GM19025 (cell line): Measurements from ENCODE around the gene NEK5.
A peak's percentile ranks its signal among the peaks of the same experiment; 100 is the strongest.
"Not testable (repeated sequence)": the region's sequence is repeated elsewhere in the genome, so short reads cannot be mapped to it uniquely, and the experiment has no call there.

Experiments
- ATAC-seq: cut with Tn5 transposase; IDR thresholded peaks from one replicate; pipeline ENCODE4 v1.9.1; 2021; ENCODE audit warnings: mild to moderate bottlenecking, low read depth, moderate library complexity; ENCODE audit not compliant: unreplicated experiment

NEK5 gene

DNA sequence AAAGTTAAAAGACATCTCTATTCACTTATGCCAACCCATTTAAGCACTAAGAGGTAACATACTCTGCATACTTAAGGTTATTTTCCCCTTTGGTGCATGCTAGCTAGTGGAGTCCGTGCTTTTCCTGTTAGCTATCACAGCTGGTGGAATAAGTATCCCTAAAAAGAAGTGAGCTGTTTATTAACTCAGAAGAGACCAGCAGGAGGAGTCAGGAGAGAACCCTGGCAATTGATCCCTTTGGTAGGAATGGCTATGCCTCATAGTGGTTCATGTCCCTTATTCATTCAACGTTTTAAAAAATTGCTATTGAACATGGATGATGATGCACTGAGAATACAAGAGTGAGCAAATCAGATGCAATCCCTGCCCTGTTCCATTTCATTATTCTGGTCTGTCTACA, 12.4 kb upstream of the NEK5 start:
- ATAC-seq: no peak

GRCh38 chr13:52137489-52137888, 8.6 kb upstream of the NEK5 start:
- no peak for ATAC-seq

- ATAC-seq: no peak
Observed at GRCh38 chr13:52136763-52137162, 7.9 kb upstream of the NEK5 start.

DNA sequence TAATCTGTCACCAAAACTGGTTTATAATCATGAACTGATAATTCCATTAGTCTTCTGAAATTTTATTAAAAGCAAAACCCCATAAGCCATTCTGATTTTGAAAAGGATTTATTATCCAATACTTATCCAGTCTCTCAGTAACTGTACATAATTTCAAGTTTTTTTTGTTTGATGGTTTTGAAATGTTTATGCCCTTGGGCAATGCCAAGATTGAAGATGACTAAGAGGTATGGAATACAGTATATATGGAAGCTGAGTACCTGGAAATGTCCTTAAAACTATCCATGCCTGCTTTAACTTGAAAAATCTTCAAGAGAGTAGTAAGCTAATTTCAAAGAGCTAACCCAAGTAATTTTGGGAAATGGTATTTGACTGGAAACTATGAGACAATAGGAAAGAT, 1.8 kb upstream of the NEK5 start:
- ATAC-seq: no peak

DNA sequence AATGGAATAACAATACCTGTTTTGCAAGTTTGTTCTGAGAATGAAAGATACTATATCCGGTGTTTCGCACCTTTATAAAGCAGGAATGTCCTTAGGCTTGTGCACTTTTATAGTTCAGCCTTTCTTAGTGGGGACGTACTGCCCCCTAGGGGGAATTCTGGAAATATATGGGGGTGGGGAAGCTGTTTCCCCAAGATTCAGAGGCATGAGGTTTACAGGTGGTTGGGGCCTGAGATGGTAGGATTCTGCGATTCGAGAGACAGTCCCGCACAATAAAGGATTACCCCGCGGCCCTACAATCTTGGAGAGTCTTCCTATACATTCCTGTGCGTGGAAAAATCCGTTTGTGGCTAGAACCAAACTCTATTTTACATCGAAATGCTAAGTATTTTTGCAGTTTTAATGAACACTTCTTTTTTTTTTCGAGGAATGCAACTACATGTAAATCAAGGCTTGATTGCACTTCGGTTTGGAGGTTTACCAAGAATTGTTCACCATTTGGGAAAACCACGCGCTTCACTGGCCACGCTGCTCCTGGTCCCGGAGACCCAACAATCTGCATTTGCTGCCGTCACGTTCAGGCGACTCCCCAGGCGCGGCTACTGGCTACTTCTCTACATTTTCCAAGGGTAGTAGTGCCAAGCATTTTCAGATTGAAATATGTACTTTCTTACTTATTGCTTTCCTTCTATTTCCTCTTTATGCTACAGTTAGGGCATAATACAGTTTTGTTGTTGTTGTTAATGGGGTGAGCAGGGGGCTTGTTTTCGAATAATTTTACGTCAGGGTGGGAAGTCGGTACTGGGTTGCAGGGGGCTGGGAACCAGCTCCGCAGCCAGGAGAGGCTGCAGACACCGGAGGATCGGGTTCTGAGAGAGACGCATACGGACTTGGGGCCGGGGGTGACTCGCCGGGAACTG, 830 bp downstream of the NEK5 start:
- peak; percentile 45 for ATAC-seq

- peak; percentile 17 for ATAC-seq
Observed at GRCh38 chr13:52127378-52127777, 1.5 kb downstream of the NEK5 start.

GRCh38 chr13:52125547-52125946, 3.3 kb downstream of the NEK5 start:
- no peak for ATAC-seq

GRCh38 chr13:52118595-52118994, 10.3 kb downstream of the NEK5 start:
- no peak for ATAC-seq

DNA sequence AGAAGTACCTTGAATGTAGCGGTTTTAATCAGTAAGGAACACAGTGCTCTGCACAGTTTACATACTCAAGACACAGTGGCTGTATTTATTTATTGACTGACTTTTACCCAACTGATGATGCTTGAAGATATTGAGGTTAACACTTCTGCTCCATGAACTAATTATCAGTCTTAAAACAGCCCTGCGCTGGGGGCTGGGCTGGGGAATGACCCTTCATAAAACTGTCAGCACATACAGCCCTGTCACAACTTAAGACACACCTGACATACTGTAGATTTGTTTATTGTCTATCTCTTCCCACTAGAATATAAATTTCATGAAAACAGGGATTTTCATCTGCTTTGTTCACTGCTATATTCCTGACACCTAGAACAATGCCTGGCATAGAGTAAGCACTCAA, 10.8 kb downstream of the NEK5 start:
- no peak for ATAC-seq

DNA sequence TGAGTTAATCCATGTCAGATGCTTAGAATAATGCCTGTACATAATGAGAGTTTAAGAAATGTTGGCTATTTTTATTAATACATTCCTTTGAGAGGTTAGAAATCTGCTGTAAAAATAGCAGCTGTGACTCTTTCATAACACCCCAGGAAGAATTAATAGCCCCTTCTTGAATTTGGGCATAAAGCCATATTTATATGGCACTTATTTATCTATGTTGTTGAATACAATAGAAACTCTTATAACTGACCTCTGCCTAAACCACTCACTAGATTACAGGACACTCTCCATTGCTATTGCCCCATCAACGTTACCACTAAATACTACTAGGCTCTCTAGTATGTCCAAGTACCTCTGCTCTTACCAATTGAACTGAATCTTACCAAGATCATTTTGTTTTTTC, 16.3 kb downstream of the NEK5 start:
- ATAC-seq: no peak

DNA sequence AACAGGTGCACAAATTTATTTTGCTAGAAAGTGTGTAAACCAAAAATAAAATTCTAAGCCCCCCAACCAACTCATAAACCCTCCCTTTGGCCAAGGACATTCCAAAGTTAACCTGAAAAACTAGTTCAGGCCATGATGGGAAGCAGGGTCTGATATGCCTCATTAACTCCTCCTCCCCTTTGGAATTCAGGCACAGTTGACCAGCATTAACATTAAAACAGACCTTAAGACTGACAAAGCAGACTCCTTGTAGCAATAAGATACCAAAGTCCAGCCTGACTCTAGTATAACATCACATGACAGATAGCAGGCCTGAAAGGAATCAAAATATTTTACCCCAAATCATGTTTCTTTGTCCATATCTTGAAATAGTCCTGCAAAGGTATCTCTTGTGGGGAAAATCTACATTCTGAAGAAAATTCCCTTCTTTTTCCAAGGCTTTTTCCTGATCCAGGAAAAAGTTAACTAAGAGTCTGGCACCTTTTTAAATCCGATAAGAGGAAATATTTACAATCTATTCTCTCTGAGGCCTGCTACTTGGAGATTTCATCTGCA, 19.7 kb downstream of the NEK5 start:
- no peak for ATAC-seq

GRCh38 chr13:52105841-52106240, 23.0 kb downstream of the NEK5 start:
- ATAC-seq: no peak

DNA sequence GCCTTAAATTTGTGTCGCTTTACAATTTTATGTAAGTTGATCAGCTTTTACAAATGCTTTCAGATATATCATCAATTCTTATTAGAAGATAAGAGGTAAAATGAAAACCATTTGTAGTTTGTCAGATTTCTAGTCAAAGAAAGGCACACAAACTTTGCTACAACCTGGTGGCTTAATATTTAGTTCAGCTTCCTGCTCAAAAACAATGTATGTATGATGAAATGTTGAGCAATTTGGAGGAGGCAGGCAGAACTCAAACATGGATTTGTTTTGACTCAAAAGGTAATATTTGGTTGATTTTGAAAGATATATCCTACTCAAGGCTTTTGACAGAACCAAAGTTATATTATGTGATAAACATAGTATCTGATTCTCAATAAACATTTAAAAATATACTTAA, 24.2 kb downstream of the NEK5 start:
- ATAC-seq: no peak

DNA sequence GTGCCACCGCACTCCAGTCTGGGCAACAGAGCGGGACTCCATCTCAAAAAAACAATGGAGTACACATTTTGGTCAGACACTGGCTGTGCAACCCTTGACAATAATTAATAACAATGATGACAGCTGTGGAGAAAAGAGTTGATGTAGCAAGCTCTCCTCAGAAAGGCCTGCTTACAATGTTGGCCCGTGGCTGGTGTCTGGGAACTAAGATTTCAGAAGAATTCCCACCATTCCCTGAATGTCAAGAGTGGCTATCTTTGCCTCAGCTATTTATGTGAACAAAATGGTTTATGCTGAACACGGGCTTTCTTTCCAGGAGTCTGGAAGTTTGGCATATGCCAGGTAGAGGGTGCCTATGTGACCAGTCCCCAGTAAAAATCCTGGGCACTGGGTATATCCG, 25.5 kb downstream of the NEK5 start:
- no peak for ATAC-seq

DNA sequence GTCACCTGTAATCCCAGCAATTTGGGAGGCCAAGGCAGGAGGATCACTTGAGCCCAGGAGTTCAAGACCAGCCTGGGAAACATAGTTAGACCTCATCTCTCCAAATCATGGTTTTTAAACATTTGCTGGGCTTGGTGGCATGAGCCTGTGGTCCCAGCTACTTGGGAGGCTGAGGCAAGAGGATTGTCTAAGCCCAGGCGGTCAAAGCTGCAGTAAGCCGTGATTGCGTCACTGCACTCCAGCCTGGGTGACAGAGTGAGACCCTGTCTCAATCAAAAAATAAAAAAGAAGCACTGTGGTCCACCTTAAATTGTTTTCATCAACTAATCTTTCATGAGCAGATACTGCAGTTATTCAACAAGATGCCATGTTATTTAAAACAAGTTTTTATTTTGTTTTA, 26.4 kb downstream of the NEK5 start:
- not testable (repeated sequence) for ATAC-seq

DNA sequence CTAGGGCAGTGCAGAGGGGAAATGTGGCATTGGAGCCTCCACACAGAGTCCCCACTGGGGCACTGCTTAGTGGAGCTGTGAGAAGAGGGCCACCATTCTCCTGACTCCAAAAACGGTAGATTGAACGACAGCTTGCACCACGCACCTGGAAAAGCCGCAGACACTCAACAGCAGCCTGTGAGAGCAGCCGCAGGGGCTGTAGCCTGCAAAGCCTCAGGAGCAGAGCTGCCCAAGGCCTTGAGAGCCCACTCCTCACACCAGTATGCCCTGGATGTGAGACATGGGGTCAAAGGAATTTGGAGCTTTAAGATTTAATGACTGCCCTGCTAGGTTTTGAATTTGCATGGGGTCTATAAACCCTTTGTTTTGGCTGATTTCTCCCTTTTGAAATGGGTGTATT, 31.7 kb downstream of the NEK5 start:
- no peak for ATAC-seq

DNA sequence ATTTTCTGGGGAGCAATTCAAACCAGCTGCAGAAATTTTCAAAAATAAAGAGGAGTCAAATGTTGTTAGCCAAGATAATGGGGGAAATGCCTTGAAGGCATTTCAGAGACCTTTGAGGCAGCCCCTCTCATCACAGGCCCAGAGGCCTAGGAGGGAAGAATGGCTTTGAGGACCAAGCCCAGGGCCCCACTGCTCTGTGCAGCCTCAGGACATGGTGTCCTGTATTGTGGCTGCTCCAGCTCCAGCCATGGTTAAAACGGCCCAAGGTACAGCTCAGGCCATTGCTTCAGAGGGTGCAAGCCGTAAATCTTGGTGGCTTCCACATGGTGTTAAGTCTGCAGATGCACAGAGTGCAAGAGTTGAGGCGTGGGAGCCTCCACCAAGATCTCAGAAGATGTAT, 32.1 kb downstream of the NEK5 start:
- ATAC-seq: no peak

GRCh38 chr13:52096062-52096461, 32.8 kb downstream of the NEK5 start:
- ATAC-seq: no peak

- ATAC-seq: no peak
Observed at GRCh38 chr13:52092087-52092486, 36.8 kb downstream of the NEK5 start.

DNA sequence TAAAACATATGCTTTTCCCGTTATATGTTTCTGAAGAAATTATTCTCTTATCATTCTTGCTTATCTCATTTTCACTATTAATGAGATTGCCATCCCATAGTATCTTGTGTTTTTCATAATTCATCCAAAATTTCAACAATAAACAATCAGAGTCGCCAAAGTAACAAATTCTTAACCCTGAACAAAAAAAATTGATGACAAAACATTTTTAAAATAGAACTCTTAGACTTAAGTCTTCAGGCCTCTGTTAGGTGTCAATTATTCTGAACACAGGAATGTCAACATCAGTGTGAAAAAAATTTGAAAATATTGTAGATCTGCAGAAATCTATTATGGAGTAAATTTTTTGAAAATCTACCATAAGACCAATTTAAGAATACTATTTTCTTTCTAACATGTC, 37.4 kb downstream of the NEK5 start:
- ATAC-seq: no peak

DNA sequence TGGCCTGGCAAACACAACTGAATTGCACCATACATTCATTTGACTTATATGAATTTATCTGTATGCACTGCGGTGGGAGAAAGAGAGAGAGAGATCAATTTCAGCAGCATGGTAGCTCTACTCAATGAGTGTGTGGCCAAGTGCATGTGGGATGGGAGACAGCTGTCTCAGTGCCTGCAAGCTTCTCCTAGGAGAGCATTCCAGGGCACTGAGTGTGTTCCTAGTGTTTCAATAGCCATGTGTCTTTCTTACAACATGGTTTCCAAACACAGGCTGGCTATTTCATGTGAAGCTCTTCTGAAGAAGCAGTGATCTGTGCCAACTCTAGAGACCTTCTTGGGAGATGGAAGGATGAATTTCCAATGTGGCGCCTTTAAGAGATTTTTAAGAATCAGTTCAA, 43.5 kb downstream of the NEK5 start:
- ATAC-seq: no peak

- ATAC-seq: not testable (repeated sequence)
Observed at GRCh38 chr13:52084981-52085380, 43.9 kb downstream of the NEK5 start.
